BJ (cell line): Measurements from ENCODE around the gene IFT20. TPM values are rescaled to one million over a fixed set of nuclear protein-coding genes. Genes with fewer than 3 reads are reported as not detected.

Experiments used
- CTCF ChIA-PET: fragments of 350-600 bp; formaldehyde crosslinking; extraction: SDS; loops from one replicate; lab custom pipeline; 2021; ENCODE audit warnings: antibody characterized with exemption, inconsistent platforms; lab: Yijun Ruan, JAX
- POLR2A ChIA-PET: fragments of 300-600 bp; sonication (Branson Sonifier 250); formaldehyde crosslinking; extraction: SDS; loops from one replicate; lab custom pipeline; 2021; ENCODE audit warnings: antibody characterized with exemption; lab: Charles Lee
- DNase-seq: peaks from one replicate; pipeline ENCODE4 v3.0.0-alpha.2; 2011; ENCODE audit warnings: low read depth
- H3K27me3 ChIP-seq: 2 replicates; pipeline ENCODE4 v1.6.0; 2011; ENCODE audit warnings: low read length; ENCODE audit not compliant: control insufficient read depth, insufficient read depth
- H3K36me3 ChIP-seq: 2 replicates; pipeline ENCODE4 v1.5.1; 2011; ENCODE audit warnings: low read length; ENCODE audit not compliant: control insufficient read depth, insufficient read depth
- H3K4me3 ChIP-seq: 2 replicates; pipeline ENCODE4 v1.5.1; 2011; ENCODE audit warnings: low read depth, mild to moderate bottlenecking, control low read depth, low read length
- CTCF ChIP-seq: IDR thresholded peaks from 2 replicates; pipeline ENCODE4 v1.5.1; 2011; ENCODE audit warnings: low read depth, mild to moderate bottlenecking, control low read depth, inconsistent platforms, low read length, moderate library complexity; ENCODE audit not compliant: insufficient read depth
- polyA minus RNA-seq: library from RNA; depleted of rRNA, polyadenylated mRNA; stranded (reverse); fragments of >200 nt; gene quantifications from 2 replicates; pipeline ENCODE4 v1.2.3, GENCODE V29; 2011; rRNA and poly(A)+ RNA removed
- polyA plus RNA-seq: library from polyadenylated mRNA; depleted of rRNA; stranded (reverse); fragments of >200 nt; gene quantifications from 2 replicates; pipeline ENCODE4 v1.2.3, GENCODE V29; 2011; rRNA removed

IFT20 gene
- polyA plus RNA-seq (39.1 and 53.2 TPM in 2 replicates), polyA minus RNA-seq (7.5 and 12.8 TPM in 2 replicates)

- Histone ChIP-seq H3K27me3 (no peaks in the 10 kb centered on the region), H3K4me3 (peak within 1 kb of the TSS; percentile 94), H3K36me3 (peaks cover 20% of the 10 kb centered on the region)
- TF ChIP-seq CTCF = no peak
- ChIA-PET POLR2A (interaction anchor here (0.5 to 2.5 kb wide), 8 partner anchors 10 to 447 kb away, joined by 3 to 11 read pairs (median 4); partner anchors contain the start of gene POLDIP2), CTCF (interaction anchor here (1.0 to 3.0 kb wide), 8 partner anchors 9 to 530 kb away, joined by 3 to 12 read pairs (median 5); no protein-coding TSS in a partner anchor)
- DNase-seq = peak; percentile 99
Observed at GRCh38 chr17:28335201-28335958, at the start of gene IFT20, which contains the start of gene TNFAIP1. Gene IFT20, minus strand, starts transcription at chr17:28335472. Its CDS starts 3,487 bp downstream, at chr17:28331985. Gene TNFAIP1, plus strand, starts transcription at chr17:28335761. Its CDS starts 3,761 bp downstream, at chr17:28339522.

GRCh38 chr17:28385037-28385400, 49.7 kb upstream of the IFT20 start:
- no peaks in the 10 kb centered on the region for H3K27me3 ChIP-seq
- DNase-seq = no peak
- no peak for TF ChIP-seq CTCF
- ChIA-PET CTCF (no interaction called here), POLR2A (no interaction called here)
- peaks cover 11% of the 10 kb centered on the region for H3K36me3 ChIP-seq
- no peak overlapping the region for H3K4me3 ChIP-seq

GRCh38 chr17:28384281-28385036, 49.2 kb upstream of the IFT20 start:
- DNase-seq = no peak
- no peak overlapping the region for H3K4me3 ChIP-seq
- CTCF ChIA-PET = no interaction called here
- no peak for TF ChIP-seq CTCF
- H3K27me3 ChIP-seq = no peaks in the 10 kb centered on the region
- POLR2A ChIA-PET = interaction anchor here (0.5 kb wide), 1 partner anchor 99 kb away, joined by 3 read pairs; no protein-coding TSS in a partner anchor
- peaks cover 9% of the 10 kb centered on the region for H3K36me3 ChIP-seq

- DNase-seq = no peak
- CTCF ChIA-PET = no interaction called here
- no peak overlapping the region for H3K4me3 ChIP-seq
- H3K36me3 ChIP-seq = peaks cover 8% of the 10 kb centered on the region
- H3K27me3 ChIP-seq = no peaks in the 10 kb centered on the region
- no peak for TF ChIP-seq CTCF
- POLR2A ChIA-PET = no interaction called here
Observed at GRCh38 chr17:28381141-28381825, 46.0 kb upstream of the IFT20 start.
